Smooth muscle cell of the brain vasculature (primary cell): ENCODE results near the gene ZBED3.

Experiments
- DNase-seq: peaks from one replicate; pipeline ENCODE4 v3.0.0-alpha.2; 2012; ENCODE audit warnings: low read depth, low spot score

Gene ZBED3

DNA sequence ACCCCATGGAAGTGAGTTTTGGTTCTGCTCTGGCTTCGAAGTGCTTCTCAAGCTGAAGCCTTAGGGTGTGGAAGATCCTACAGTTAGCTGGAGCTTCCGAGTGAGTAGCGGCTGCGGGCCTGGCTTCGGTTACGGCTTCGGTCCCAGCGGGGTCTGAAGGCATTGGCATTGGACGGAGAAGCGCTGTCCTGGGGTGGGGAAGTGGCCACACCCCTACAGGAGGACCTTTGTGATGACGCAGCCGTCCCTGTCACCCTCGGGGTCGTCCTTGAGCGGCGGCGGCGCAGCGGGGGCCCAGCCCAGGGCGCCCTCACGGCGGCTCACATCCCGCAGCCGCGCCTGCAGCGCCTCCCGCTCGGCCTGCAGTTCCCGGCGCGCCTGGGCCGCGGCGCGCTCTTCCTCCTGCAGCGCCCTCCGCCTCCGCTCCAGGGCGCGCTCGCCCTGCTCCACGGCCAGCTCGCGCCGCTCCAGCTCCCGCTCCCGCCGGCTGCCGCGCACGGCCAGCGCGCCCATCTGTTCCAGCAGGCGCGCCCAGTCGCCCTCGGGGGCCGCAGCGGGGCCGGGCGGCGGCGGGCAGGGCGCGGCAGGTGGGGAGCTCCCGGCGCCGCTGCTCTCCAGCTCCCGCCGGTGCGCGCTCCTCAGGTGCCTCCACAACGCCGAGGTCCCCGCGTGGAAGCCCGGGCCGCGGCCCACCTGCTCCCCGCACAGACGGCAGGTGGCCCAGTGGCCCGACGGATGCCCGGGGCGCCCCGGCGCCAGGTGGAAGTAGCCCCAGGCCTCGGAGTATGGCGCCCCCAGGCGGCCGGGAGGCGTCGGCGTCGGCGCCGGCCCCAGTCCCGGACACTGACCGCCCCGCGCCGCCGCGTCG, 9.9 kb downstream of the ZBED3 start:
- DNase-seq: no peak

DNA sequence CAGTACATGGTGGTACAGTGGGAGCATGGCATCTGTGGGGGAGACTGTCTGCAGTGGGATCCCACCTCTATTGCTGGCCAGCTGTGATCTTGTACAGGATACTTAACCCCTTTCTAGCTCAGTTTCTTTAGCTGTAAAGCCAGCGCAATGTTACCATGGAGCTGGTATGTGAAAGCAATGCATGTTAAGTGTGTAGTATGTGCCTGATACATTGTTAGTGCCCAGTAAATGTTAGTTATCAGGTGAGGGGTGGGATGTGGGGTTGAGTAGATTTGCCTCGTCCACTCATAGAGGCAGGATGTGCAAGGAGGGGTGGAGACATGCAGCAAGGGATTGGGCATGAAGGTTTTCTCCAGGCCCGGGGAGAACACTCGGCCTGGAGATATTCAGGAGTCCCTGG, 12.3 kb downstream of the ZBED3 start:
- DNase-seq: no peak

DNA sequence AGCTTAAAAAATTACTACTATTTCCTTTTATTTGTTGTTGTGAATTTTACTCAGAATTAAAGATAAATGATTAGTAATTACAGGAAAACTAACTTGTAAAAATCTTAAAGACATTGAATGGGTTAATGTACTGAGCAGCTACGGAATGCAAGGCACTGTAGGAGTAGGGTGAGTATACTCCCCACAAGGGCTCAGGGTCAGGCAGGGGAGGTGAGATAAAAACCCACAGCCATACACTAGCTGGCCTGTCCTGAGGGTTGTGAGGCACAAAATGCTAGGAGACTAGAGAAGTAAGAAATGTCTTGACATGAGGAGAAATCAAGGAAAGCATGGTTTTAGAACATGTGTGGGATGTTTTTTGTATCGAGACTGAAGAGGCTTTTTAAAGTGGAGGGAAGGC, 13.4 kb downstream of the ZBED3 start:
- DNase-seq: no peak

DNA sequence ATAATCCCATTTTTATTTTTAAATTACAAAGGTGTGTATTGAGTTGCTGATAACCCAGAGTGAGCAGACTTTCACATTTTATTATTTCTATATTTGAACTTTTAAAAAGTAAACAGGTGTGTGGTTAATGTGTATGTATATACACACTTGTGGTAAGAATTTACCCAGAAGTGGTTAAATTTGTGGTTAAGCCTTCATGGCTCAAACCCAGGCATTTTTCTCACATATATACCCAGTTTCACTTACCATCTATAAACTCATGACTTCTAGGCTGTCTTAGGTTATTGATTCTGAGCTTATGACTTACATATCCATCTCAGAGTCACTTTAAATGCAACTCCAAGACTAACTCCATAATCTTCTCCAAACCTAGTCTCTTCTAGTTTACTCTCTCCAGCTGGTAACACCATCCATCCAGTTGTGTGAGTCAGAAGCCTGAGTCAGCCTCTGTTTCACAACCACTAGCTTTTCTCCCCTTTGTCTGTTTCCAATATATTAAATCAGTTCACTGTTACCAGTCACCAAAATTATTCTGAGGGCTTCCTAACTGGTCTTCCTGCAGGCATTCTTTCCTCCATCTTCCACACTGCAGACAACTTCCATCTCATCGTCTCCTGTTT, 20.2 kb downstream of the ZBED3 start:
- no peak for DNase-seq

DNA sequence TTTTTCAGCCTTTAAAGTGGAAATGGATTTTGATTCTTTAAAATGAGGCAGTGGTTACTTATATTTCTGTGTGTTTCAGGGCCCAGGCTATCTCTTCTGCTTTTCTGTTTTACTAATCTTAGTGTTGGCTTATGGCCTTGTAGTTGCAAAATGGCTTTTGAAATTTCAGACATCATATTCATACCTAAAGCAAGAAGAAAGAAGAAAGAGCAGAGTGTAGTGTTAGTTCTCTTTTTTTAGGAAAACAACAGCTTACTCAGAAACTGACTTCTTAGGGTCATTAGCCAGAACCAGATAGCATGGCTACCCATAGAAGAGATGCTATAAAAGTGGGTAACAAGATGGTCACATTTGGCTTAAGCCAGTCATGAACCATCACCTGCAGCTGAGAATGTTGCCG, 20.9 kb downstream of the ZBED3 start:
- DNase-seq: no peak

DNA sequence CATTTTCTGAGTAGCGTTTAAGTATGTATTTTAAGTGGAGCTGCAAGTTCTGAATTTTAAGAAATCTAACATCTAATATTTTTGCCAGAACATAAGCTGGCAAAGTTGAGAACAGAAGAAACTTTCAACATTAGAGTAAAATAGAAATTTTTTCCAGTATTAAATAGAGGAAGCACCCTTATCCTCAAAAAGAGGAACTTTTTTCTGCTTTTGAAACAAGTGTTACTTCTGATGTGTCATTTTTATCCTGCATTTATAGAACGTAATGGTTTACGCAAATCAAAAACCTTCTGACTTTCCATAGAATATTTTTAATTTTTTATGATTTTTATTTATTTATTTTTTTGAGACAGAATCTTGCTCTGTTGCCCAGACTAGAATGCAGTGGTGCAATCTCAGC, 21.8 kb downstream of the ZBED3 start:
- DNase-seq: no peak

DNA sequence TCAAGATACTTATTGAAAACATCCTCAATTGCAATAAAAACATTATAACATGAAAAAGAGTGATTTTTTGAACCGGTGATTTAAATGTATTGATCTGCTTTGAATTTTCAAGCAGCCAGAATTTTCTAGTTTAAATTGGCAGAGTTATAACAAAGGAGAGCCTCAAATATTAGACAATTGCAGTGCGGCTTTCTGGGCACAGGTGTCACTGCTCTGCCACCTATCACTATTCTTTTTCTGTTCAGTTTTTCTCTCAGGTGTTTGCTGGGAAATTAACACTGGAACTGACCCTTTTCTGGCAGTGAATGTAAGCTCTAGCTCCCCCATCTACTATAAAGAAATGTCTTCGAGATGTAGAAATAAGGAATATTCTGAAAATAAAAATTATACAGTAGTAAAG, 23.0 kb downstream of the ZBED3 start:
- no peak for DNase-seq

DNA sequence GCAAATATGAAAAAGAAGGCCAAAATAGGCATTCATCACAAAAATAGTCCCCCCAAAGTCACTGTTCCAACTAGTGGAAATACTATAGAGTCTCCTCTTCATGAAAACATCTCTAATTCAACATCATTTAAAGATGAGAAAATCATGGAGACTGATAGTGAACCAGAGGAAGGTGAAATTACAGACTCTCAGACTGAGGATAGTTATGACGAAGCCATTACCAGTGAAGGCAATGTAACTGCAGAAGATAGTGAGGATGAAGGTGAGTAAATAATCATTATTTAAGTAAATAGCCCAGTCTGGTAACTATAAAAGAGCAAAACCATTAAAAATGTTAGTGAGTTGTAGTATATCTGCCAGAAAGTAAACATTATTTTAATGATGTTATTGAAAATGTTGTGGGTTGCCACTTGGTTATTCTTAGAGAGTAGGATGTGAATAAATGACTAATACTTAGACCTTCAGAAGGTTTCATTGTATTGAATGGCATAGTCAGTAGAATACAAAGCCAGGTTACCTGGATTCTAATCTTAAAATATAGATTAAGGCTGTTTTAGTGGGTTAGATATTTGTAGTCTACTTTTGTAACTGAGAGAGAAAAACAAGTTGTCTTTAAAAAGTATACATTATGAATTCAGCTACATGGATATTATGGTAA, 40.5 kb downstream of the ZBED3 start:
- no peak for DNase-seq

DNA sequence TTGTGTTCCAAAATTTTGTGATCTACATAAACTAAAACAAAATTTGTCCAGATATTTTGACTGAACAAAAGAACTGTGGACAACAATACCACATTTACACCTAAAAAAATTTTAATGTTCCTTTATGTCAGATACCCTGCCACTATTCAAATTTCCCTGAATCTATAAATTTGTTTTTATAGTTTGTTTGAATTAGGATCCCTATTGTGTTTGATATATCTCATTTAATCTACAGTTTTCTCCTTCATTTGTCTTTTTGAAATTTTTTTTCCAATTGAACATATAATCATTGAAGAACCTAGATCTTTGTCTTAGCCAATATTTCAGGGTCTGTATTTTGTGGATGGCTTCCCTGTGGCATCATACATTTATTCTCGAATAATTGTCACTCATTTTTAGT, 51.1 kb downstream of the ZBED3 start:
- DNase-seq: no peak

DNA sequence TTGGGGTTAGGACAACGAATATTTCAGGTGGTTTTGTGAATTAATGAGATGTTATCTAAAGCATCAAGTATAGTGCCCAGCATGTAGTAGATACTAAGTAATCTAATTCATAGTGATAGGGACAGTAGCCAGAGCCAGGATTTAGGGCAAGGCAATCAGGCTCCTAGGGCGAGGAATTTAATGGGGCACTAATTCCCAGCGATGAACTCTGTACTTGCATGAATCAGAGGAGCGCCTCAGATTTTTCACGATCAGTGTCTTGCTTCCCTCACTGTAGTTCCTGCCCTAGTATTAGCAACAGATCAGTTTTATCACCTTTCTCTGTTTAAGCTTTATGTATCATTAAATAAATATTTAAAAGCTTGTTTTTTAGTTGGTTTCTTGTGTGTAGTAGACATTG, 53.7 kb downstream of the ZBED3 start:
- no peak for DNase-seq

DNA sequence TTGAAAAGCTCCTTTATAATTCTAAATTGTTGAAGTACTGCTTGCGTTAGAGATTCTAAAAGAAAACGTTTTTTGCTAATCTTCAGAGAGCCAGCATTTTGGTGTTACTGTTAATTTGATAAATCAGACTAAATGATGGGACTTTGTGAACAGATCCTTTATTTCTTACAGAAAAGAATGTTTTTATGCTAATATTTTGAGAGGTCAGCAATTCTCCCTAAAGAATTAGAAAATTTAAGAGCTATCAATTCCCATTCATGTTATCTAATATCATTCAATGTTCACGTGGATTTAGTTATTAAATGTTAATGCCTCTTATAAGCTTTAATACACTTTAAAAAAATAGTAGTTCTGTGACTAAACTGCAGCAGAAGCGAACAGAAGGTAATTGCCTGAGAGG, 54.5 kb downstream of the ZBED3 start:
- DNase-seq: no peak

DNA sequence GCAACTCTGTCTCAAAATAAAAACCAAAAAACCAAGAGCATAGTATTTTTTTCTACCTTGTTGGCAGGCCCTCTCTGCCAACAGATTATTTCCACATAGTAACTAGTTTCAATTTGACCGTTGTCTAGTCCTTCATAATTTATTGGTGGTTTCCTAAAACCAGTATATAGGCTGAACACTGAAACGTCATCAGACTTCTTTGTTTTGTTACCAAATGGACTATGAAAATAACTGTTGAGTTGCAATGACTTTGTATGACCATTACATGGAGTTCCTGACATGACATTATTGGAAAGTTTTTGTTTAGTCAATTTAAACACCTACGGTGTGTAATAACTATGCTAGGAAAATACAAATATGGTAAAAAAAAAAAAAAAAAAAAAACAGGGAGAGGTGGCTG, 55.2 kb downstream of the ZBED3 start:
- DNase-seq: no peak

DNA sequence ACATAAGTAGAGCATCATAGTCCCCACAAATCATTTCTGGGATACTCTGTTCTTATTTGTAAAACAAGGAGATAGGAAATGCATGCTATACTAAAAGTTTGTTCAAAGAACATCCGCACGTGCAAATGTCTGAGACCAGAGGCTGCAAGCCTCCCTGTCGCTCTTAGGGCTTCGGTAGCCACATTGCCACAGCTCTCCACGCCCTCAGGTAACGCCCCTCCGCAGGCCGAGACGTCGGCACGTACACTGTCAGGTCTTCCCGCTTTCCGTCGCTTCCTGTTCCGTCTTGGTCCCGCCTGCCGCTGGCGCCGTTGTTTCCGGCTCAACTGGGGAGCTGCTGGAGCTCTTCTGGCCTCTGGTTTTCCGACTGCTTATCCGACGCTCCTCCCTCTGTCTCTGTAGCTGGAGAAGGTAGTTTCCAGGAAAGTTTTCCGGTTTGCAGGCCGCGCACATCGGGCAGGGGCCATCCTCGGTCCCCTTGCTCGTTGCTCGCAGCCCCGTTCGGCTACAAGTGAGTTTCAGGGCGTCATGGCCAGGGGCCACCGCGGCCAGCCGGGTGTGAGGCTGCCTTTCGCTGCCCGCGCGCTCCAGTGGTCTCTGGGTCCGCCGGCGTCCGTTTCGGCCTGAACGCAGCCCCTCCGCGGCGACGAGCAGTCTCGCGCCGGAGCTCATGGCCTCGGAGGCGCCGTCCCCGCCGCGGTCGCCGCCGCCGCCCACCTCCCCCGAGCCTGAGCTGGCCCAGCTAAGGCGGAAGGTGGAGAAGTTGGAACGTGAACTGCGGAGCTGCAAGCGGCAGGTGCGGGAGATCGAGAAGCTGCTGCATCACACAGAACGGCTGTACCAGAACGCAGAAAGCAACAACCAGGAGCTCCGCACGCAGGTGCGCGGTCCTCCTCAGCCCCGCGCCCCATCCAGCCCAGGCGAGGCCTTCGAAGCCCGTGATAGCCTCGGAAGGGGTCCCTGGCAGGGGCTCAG, 56.7 kb downstream of the ZBED3 start, which contains the start of gene AGGF1:
Gene AGGF1 (plus strand): TSS at position 308 of the 975 bp plus-strand sequence. CDS start 363 bp downstream, at position 671.
- DNase-seq: peak; percentile 80

DNA sequence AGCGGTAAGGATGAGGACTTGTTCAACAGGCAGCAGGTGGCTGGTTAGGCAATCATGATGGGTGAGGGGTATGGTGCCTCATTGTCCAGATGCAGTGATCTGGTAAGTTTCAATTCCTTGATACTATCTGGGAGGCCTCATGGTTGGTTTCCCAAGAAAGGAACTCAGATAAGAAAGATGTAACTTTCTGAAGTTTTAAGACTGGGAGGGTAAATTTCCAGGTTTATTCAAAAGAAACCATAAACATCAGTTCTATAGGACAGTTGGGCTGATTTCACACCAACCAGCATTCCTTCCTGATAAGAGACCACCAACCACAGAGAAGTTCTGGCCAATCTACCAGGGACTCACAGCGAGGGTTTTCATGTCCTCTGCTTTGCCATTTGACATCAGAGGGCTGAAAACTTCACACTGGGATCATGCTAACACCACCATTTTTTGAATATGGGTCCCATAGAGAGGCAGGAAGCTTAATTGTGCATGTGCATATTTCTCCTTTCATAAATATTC, 57.7 kb downstream of the ZBED3 start:
- DNase-seq: no peak

DNA sequence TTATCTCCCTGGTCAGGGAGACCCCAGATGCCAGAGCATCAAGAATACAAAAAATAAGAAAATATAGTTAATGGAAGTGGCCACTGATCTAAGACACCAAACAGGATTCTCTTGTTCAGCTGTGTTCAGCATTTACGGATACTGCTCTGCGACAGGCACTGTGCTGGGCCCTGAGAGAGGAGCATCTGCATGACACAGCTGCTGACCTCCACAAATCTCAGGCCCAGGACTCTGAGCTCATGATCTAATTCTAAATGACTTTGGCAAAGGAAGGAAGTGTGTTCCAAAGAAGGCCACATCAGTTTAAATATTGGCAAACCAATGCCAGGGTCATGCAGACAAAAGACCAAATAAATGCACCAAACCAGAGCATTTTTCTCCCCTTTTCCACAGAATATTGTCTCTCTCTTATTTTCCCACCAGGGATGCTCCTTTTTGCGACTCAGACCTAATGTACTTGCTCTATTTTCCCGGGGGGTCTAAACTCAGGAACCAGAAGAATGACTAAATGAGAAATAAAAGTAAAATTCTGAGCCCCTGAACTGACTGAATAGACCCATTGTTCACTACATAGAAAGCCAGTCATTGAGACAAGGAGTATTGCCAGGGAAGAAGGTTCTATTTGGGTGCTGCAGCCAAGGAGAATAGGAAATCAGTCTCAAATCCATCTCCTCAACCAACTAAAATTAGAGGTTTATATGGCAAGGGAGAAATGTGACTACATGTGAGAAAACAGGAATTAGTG, 58.3 kb downstream of the ZBED3 start:
- no peak for DNase-seq

DNA sequence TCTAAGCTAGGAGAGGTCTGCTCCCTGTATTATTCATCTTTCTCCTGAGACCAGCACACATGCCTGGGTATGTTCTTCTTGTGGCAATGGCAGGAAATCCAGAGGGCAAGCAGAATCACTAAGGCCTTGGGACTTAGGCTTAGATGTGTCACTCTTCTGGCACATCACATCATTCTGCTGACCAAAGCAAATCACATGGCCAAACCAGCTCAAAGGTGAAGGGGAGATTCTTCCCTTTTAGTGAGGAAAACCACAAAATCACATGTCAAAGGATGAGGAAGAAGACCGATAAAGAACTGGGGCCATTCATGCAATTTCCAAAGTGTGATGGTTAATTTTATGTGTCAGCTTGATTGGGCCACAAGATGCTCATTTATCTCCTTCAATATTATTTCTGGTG, 62.6 kb downstream of the ZBED3 start:
- no peak for DNase-seq

DNA sequence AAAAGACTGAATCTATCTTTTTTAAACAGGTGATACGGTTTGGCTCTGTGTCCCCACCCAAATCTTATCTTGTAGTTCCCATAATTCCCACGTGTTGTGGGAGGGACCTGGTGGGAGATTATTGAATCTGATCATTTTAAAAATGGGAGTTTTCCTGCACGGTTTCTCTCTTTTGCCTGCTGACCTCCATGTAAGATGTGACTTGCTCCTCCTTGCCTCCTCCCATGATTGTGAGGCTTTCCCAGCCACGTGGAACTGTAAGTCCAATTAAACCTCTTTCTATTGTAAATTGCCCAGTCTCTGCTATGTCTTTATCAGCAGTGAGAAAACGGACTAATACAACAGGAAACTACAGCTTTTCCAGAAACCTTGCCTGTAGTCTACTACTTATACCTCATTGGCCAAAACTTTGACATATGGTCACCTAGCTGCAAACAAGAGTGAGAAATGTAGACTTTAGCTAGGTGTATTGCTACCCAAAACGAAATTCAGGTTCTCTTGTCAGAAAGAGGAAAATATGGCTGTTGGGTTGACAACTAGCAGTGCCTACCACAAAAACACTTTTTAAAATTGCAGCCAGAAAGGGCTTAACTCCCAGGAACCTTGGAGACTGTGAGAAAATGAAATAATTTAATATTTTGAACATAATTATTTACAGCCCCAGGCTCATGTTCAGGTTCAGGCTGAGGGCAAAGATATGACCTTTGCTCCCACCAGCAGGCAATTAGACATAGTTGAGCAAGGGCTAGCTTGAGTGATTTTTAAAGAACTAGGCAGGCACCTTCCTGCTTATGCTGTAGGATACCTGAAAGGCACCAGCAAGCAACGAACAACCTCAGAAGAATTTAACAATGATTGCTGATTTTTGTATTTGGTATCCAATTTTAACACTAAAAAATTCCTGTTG, 64.3 kb downstream of the ZBED3 start:
- no peak for DNase-seq
